ENCODE measurements around the gene MYL4.

MYL4 gene

DNA sequence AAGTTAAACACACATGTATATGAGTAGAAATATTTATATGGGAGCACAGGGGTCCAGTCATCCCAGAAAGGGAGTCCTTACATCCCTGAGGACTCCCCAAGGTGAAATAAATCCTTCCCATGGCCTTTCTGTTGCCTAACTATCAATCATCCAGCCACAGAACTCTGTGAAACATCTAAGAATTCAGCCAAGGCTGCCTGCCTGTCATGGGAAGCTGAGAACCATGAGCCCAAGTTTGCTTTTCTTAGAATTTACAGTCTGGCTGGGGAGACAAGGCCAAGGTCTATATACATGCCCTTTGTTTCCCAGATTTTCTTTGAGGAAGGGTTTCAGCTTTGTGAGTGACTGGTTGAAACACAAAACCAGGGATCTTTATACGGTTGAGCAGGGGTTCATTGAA lies 15.8 kb downstream of the MYL4 start:
- DNase-seq (ENCODE audit: extremely low read depth, low read depth), result no peak
- TF ChIP-seq CTCF (IDR thresholded peaks at IDR 0.05; ENCODE audit: low read depth, low read length), result no peak

DNA sequence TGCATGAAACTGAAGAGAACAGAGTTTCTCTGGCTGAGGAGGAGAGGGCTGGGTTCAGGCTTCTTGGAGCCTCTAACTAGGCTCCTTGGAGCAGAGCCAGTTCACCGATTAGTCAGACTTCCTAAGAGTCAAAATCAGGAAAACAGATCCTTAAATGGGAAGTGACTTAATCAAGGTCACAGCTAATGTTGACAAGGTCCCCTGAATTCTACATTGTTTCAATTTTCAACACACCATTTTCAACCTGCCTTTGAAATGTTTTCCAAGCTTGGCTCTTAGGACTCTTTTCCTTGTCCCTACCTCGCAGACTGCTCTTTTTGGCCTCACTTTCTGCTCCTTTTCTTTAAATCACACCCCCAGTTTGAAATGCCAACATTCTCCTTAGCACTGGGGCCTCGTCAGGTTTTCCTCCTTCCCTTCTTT lies 16.3 kb downstream of the MYL4 start:
- no peak for DNase-seq (ENCODE audit: extremely low read depth, low read depth)
- no peak for TF ChIP-seq CTCF (IDR thresholded peaks at IDR 0.05; ENCODE audit: low read depth, low read length)

- TF ChIP-seq CTCF (IDR thresholded peaks at IDR 0.05; ENCODE audit: low read depth, low read length), result no peak
- no peak for DNase-seq (ENCODE audit: extremely low read depth, low read depth)
Observed at GRCh38 chr17:47225911-47226688, 17.0 kb downstream of the MYL4 start.

DNA sequence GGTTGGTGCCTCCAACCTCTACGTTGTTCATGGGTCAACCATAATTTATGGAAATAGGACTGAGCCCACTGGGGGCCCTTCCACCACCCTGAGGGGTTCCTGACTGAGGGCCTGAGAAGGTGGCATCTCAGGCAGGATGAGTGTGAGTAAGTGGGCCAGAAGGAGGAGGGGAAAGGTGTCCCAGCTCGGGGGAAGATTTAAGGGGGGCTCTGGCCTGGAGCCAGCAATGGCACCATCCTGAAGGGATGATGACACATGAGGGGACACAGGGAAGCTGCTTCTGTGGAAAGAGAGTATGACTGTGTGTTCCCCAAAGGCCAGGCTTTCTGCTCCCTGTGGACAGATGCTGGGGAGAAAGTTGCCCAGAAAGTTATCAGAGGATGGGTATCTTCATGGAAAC lies 18.7 kb downstream of the MYL4 start:
- no peak for TF ChIP-seq CTCF (IDR thresholded peaks at IDR 0.05; ENCODE audit: low read depth, low read length)
- no peak for DNase-seq (ENCODE audit: extremely low read depth, low read depth)

DNA sequence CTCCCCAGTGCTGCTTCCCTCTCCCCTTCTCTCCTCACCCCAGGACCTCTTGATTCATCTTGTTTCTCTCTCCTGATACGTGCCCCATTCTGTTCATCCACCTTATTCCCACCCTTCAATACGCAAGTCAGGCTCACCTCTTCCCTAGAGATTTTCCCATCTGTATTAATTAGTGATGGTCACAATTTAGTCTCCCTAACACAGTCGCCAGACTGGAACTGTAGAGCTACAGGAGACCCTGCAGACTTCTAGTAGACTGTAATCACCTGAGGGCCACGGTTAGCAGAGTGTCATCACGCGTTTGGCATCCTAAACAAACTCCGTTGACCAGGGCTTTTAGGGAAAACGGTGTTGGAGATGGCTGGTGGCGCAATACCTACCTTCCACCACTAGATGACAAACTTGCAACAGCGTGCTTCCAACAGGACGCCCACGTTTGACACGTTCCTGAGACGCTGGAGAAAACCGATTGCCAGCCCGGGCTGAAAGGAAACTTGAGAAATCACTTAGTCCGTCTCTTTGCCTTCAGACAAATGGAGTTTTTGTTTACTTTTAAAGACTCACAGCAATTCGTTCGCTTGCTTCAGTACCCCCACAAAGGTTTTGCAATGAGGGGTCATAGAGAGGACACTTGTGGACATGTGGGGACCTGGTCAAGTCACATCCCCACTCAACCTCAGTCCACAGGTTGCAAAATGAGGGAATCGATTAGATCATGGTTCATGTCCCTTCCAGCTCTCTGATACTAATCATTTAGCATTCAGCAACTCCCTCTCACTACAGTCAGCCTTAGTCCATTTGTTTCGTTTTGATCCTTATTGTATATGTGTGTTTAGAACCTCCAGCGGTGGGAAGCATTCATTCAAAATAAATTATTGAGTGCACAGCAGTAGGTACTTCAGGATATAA lies 20.6 kb downstream of the MYL4 start:
- peak; percentile 100 for TF ChIP-seq CTCF (IDR thresholded peaks at IDR 0.05; ENCODE audit: low read depth, low read length)
- DNase-seq (ENCODE audit: extremely low read depth, low read depth), result peak; percentile 88

GRCh38 chr17:47230864-47231263 lies 21.7 kb downstream of the MYL4 start:
- TF ChIP-seq CTCF (IDR thresholded peaks at IDR 0.05; ENCODE audit: low read depth, low read length), result no peak
- DNase-seq (ENCODE audit: extremely low read depth, low read depth), result no peak

DNA sequence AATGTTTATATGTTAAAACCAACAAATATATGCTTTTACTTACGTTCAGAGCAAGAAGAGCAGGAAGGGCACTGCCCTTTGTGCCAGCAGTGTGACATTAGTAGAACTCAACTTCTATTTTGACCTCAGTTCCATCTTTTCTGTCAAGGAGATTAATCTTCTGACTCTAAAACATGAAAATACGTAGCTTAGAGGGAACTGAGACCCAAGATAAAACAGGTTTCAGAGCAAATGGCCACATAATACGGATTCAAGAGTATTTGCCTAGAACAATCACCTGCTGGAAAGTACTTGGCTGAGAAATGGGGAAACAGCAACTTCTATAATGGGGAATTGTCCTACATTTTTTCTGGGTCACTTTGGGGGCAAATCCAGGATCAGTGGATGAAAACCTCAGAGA lies 22.2 kb downstream of the MYL4 start:
- no peak for DNase-seq (ENCODE audit: extremely low read depth, low read depth)
- TF ChIP-seq CTCF (IDR thresholded peaks at IDR 0.05; ENCODE audit: low read depth, low read length), result no peak

All from AG09319 (cell line).